ENCODE measurements around the gene MAP7D1.

The MAP7D1 gene

DNA sequence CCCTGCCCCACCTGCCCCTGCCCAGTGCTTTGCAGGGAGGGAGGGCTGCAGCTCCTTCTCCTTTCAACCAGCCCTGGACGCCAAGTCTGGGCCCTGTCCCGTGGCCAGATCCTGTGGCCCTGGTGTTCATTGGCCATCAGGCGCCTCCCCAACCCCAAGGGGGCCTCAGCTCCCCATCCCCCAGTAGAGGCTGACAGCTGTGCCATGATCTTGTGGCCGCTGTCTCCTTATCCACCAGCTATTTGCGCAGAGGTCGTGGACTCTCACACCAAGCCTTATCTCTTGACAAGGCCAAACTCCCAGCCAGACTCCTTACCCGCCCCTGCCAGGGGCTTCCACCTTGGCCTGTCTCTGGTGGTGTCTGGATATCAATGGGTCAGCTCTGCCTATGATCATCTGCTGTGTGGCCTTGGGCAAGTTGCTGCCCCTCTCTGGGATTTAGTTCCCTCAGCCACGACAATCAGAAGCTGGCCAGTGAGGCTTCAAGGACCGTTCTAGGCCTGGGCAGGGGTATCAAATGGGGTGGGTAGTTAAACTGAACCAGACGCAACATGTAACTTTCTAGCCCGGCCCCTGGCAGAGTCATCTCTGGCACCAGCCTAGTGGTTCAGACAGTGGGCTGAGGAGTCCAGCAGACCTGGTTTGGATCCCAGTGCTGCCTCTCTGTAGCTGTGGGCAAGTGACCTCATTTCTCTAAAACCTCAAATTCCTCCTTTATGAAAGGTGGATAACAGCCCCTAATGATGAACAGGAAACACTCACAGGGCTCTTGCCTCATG, 27.6 kb upstream of the MAP7D1 start:
- no peak for DNase-seq

DNA sequence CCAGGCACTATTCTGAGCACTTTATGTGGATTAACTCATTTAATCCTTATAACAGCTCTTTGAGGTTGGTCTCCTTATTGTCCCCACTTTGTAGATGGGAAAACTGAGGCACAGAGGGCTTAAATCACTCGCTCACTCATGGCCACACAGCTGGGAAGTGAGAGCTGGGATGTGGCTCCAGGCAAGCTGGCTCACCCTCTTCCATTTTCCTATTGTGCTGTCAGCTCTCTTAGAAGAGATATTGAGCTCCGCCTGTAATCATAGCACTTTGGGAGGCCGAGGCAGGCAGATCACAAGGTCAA, 27.1 kb upstream of the MAP7D1 start:
- DNase-seq: no peak

DNA sequence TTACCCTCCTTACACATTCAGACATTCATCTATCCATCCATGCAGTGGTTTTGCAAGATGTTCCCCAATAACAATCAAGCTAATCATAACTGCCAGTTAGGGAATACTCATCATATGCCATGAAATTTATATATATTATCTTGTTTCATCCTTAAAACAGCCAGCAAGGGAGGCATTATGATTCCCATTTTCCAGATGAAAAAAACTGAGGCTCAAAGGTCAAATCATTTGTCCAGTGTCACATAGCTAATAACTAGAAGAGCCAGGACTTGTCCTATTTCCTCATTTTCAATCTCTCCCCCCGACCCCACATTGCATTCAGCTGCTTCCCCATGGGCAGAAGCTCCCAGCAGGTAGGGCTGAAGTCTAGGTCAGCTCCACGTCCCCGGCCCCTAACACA, 23.9 kb upstream of the MAP7D1 start:
- DNase-seq: no peak

DNA sequence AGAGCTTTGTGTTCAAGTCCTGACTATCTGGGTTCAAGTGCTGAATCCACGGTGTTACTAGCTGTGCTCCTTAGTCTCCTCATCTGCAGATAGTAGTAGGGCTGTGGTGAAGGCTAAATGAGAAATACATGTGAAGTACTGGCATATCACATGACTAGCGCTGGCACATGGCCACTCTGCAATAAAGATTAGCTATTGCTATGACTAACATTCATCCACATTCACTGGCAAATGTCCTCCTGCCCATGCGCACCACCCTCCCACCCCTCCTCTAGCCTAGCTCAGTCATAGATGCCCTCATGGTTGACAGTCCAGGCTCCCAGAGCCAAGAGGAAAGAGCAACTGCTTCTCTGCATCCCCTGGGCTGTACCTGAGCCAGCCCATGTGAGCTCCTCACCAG, 22.5 kb upstream of the MAP7D1 start:
- no peak for DNase-seq

DNA sequence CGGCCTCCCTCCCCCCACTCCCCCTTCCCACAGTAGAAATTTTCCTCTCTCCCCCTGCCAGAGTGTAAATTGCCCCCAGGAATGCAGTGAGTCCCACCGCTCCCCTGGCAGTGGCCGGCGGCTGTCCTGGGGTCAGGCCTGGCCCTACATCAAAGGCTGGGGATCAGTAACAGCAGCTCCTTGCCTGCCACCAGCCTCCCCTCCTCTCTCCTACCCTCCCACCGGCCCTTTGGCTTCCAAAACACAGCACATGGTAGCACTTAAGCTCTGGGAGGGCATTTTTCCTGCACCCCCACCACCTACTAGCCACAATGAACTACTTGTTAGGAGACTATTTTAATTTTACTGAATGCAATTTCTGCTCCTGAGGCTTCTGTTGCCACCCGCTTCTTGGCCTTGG, 21.9 kb upstream of the MAP7D1 start:
- DNase-seq: no peak

DNA sequence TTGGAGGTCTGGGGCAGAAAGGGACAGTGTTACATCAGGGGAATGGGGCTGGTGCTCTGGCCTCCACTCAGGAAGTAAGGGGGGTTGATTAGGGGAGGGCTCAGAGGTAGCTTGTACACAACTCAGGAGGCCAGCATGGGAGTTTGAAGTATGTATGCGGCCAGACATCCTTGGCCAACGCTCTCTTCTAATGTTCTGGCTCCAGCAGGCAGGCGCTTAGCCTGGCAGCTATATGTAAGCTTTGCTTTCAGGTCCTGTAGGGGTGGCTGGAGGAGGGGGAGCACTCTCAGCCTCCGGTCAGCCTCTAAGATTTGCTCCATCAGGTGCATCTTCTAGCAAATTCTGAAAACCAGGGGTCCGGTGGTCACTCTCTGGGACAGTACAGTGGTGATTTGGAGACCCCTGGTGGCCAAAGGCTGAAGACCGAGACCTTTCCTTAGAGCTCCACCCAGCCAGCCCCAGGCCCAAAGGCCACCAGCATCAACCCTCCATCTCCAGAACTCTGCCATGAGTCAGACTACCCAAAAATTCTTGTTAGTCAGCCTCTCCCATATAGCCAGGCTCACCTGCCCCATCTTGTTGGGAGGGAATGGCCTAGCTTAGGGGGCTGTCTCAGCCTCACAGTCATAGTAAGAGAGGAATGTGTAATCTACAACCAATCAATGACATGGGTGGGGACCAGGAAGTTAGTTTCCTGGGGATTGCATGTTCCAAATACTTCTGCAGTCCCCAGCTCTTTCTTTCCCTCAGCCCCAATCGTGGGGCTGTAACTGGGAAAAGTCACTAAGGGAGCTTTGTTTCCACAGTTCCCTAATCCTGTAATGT, 21.2 kb upstream of the MAP7D1 start:
- peak; percentile 31 for DNase-seq

DNA sequence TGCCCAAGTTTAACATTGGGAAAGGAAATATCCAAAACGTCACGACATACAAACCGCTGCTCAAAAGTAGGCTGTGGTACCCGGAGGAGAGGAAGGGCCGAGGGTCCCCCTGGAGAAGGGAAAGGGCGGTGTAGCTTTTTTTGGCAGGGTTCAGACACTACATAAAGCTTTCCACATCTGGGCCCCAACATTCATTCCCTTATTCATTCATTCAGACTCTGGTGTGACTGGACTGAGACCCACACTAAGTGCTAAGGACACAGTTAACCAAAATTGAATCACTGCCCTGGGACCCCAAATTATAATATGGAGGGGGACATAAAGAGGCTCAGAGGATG, 20.7 kb upstream of the MAP7D1 start:
- no peak for DNase-seq

DNA sequence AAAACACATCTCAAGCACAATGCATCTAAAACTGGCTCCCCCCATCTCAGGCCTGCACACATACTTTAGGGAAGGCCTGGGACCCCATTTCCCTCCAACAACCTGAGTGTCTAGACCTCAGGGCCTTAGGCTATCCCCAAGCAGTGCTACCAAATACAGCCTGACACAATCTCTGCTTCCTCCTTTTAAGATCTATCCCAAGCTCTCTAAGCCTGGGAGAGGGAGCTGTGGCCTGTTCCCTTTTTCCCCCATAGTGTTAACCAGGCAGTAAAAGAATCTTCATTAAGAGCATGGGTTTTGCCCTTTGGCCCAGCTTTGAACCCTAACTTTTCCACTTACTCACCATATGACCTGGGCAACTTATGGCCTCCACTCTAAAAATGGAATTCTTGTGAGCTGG, 20.2 kb upstream of the MAP7D1 start:
- DNase-seq: no peak

DNA sequence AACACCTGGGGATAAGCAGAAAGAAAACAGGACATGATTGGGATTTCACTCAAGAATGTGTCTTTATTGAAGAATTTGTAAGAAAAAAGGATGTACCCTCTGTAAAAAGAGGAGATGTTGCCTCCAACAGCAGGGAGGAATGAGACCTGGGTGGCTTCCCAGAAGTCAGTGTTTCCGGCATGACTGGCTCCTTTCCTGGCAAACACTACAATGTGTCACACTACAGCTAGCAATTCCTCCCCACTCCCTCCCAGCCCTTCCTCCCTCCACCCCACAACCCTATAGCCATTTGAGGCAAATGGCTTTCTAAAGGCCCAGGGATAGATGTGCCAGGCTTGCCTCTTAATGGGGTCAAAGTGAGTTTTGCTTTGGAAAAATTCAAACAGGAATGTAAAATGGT, 19.4 kb upstream of the MAP7D1 start:
- no peak for DNase-seq

DNA sequence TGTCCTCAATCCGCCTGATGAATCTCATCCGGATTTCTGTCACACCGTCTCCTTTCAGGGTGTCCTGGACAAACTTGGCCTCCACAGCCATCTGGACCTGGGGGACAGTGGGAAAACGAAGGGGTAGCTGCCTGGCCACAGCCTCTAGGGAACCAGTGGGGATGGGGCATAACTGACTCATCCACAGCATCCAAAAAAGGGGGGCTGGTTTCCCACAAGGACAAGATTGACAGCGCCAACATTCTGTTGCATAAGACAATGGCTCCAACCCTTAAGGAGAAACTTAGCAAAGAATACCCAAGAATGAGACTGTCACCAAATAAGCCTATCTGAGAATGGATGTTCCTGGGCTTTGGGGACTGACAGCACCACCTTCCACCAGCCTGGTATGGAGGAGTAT, 18.7 kb upstream of the MAP7D1 start:
- no peak for DNase-seq

DNA sequence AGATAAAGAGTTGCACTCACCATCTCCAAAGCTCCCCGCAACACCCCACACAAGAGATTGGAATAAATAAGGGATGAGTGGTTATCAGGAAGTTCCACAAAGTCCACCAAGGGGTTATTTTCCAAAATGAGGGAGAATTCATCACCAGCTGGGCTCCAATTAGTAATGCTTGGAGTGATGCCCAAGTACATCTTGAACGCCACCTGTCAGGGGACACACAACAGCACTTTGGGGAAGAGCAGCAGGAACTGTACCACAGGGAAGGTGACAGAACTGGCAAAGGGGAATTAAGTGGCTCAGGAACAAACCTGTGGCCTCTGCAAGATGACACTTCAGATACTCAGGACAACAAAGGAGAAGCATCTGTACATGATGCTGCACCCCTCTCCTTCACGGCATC, 18.2 kb upstream of the MAP7D1 start:
- DNase-seq: no peak

DNA sequence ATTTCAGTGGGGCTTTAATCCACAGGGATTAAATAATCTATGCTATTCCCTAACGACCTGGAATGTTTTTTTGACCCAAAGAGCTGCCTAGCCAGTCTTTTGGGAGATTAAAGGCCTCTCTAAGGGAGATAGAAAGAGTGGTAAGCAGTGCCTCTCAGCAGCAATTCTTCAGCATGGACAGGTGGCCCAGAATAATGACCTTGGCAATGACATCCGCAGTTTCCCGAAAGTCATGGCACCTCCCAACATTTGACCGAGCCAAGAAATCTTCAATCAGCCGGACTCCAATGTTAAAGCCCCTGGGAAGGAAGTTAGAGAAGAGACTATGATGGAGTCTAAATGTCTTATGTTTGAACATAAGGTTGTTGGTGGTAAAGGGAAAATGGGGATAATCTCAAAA, 16.4 kb upstream of the MAP7D1 start:
- no peak for DNase-seq

DNA sequence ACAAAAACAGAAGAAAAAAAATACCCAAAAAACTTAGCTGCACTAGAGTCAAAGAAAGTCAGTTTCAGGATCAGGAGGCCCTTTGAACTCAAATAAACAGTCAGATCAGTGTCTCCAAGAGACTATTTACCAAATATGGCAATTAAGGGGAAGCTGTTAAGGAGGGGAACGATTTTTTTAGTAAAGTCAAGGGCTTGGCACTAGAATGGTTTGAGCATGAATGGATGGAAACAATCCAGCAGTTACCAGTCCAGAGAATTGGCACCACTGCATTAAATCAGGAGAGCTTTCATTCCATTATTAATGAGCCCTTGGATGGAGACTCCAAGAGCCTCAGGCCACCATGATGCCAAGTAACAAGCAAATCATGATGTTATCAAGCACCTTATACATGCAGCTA, 13.8 kb upstream of the MAP7D1 start:
- no peak for DNase-seq

DNA sequence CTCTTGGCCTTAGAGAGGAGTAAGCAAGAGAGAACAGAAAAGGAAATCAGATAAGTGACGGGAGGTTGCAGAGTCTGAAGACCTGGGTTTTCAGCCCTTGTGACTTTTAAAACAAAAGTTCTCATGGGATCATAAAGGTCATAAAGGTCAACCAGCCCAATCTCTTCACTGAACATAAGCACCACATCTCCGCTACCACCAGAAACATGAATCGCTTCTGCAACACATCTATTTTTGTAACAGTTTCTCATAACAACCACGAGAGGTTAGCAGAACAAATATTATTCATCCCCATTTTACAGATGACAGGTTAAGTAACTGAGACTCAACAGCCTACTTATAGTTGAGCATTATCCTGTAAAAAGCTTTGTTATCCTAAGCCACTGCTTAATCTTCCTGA, 12.5 kb upstream of the MAP7D1 start:
- no peak for DNase-seq

DNA sequence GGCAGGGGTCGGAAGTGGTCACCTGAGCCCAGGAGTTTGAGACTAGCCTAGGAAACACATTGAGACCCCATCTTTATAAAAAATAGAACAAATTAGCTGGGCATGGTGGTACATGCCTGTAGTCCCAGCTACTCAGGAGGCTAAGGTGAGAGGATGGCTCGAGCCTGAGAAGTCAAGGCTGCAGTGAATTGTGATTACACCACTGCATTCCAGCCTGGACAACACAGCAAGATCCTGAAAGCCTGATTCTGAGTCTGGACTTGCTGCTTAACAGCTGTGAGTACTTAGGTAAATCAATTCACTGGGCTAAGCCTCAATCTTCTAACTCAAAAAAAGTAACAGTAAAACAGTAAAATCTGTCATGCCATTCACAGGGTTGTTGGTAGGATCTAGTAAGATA, 11.5 kb upstream of the MAP7D1 start:
- no peak for DNase-seq

DNA sequence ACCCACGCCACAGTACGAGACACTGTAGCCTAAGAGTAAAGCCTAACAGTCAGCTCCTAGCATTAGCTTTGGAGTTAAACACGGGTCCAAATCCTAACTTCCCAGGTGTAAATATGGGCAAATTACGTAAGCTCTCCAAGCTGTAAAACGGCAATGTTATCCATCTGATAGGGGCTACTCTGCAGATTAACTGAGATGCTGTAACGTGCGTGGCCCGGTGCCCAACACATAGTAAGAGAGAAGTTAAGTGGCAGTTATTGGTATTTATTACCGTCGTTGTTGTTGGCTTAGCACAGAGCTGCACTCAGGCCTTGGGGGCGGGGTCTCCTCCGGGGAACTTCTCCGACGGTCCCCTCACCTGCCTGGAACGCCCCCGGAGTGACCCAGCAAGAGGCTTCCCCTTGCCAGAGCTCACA, 7.1 kb upstream of the MAP7D1 start:
- no peak for DNase-seq

DNA sequence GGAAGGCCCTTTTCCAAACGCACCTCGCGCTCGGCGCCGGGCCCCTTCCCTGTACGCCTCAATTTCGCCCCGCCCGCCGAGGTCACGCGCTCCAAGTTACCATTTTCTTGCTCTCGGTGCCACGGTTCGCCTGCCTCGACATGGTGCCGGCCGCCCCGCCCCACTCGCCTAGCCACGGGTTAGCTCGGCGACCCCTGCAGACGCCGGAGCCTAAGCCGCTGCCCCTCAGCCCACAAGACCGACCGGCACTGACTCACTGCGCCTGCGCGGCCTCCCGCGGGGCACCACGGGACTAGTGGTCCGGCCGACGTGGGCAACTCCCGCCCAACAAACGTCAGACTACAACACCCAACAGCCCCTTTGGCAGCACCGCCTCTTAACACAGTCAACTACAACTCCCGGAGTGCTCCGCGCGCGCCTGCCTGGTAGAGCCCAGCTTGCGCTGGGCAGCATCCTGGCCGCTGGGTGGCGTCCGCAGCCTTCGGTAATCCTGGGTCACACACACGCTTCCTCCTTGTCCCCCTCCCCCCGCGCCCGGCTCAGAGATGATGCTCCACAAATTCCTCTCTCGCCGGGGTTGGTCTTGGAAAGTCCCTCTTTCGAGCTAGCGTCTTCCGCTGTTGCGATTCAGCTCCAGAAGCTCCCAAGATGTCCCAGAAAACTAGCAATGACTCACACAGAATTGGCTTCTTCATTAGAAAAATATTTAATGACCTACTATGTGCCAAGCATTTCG, 6.6 kb upstream of the MAP7D1 start, which contains the start of gene TRAPPC3:
TRAPPC3 (minus strand) TSS at position 250 of the 736 bp plus-strand sequence; CDS start at position 142, 108 bp downstream.
- DNase-seq: peak; percentile 100

DNA sequence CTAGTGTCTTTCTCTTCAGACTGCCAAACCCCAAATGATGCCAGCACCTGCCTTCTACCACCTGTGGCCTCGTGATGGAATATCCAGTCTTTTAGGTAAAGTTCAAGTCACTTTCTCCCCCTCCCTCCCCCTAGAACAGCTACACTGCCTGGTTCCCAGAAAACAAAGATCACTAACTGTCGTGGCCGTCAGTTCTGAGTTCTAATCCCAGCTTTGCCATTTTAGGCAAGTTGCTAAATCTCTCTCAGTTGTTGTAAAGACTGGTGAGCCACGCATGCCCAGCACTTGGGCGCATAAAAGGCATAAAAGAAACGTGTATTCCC, 6.0 kb upstream of the MAP7D1 start:
- no peak for DNase-seq

DNA sequence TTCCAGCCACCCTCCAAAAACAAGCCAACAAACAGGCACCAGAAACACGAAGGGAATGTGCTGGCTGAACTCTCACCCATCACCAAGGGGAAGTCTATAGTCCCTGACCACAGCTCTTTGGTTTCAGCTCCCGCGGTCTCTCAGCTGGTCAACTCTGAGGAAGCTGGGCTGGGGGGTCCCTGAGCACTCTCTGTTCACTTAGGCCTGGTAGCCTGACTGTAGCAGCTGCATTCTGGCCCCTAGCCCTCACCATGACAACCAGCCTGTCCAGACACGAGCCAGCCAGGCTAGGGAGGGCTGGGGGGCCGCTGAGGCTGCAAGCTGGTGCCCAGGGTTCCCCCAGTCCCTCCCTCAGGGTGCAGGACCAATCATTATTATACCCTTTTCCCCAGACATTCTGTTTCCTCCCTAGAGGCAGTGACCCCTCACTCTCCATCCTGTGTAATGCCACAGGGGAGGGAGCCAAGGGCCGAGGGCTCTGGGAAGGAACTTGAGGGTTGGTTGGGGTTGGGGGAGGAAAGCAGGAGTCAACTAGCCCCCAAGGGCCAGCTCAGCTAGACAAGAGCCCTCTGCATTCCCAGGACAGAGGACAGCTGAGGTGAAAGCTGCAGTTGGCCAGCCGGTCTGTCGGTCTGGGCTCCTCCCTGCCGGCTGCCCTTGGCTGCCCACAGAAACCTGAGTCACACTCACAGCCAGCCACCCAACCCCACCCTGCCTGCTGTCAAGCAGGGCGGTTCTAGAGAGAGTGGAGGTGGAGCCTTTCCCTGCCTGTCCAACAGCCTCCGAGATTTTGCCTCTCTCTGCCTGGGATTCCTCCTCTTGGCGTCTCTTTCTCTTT, 5.4 kb upstream of the MAP7D1 start:
- peak; percentile 82 for DNase-seq

DNA sequence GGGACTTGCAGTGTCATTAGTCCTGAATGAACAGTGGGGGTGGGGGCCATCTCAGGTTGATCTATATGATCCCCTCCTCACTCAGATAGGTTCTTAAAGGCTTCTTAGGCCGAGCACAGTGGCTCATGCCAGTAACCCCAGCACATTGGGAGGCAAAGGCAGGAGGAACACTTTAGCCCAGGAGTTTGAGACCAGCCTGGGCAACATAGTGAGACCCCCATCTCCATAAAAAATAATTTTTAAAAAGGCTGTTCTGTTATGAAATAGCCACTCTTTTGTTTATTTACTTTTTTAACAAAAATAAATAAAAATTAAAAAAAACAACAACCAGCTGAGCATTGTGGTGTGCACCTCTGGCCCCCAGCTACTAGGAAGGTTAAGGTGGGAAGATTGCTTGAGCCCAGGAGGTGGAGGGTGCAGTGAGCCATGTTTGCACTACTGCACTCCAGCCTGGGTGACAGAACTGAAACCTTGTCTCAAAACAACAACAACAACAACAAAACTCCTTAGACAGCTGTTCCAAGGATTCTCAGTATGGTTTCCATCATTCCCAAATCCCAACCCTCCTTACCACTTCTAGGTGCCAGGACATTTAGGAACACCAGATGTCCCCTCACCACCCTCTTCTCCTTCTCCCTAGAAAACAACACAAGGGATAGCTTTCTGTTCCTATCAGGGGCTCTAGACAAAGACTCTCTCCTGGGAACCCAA, 4.7 kb upstream of the MAP7D1 start:
- no peak for DNase-seq

DNA sequence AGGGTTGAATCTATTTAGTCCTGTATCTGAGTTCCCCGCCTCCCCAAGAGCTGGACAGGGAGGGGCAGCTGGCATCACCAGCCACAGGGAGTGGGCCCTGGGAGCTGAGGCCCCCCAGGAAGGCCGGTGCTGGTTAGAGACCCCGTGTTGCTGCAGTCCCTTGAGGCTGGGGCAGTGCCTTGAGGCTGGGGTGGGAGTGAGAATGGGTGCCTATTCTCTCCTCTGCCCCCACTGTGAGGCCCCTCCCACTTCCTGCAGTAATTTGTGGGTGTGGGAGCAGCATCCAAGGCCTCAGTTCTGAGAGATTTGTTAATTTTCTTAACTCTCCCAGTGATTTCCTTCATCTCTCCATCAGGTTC, 4.1 kb upstream of the MAP7D1 start:
- peak; percentile 78 for DNase-seq

DNA sequence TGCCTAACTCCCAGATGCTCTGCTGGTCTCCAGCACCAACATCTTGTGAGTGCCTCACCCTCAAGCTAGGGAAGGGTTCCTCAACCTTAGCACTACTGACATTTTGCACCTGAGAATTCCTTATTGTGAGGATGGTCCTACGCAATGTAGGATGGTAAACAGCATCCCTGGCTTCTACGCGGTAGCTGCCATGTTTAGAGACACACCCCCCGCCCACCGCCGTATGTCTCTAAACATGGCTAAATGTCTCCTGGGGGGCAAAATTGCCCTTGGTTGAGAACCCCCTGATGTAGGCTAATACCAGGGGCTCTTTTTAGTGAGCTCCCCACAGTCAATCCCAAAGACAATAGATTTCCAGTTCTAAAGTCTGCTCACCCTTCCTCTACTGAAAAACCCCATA, 2.5 kb upstream of the MAP7D1 start:
- DNase-seq: no peak

DNA sequence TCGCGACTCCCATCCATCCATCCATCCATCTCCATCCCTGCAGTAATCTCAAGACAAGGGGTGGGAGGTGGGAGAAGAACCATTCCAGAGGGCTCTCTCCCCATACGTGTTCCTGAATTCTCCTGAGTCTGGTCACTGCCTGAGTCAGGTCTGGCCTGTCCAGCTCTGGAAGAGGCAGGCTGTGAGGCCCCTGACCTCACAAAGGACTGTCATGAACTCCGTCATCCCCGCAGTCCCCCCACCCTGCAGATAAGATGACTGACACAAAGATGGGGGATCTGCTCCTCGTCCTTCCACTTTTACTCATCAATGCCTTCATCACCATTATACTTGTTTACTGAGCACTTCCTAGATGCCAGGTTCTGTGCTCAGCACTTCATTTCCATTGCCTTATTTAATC, 1.6 kb upstream of the MAP7D1 start:
- DNase-seq: no peak

Data from CD4-positive, alpha-beta T cell treated with Interleukin-17A for 1 hour (primary cell).